ENCODE measurements around the gene SH3YL1.

The SH3YL1 gene

GRCh38 chr2:216068-216467 lies 47.8 kb downstream of the SH3YL1 start:
- DNase-seq, result no peak
- H3K27me3 ChIP-seq, result no peaks in the 10 kb centered on the region
- H3K4me3 ChIP-seq (ENCODE audit: low read depth, low read length), result no peak overlapping the region
- H3K4me1 ChIP-seq, result no peaks in the 10 kb centered on the region
- no peaks in the 10 kb centered on the region for H3K9me3 ChIP-seq
- H3K36me3 ChIP-seq, result no peaks in the 10 kb centered on the region
- no peak for TF ChIP-seq CTCF (IDR thresholded peaks at IDR 0.05; ENCODE audit: low read depth, low read length)

DNA sequence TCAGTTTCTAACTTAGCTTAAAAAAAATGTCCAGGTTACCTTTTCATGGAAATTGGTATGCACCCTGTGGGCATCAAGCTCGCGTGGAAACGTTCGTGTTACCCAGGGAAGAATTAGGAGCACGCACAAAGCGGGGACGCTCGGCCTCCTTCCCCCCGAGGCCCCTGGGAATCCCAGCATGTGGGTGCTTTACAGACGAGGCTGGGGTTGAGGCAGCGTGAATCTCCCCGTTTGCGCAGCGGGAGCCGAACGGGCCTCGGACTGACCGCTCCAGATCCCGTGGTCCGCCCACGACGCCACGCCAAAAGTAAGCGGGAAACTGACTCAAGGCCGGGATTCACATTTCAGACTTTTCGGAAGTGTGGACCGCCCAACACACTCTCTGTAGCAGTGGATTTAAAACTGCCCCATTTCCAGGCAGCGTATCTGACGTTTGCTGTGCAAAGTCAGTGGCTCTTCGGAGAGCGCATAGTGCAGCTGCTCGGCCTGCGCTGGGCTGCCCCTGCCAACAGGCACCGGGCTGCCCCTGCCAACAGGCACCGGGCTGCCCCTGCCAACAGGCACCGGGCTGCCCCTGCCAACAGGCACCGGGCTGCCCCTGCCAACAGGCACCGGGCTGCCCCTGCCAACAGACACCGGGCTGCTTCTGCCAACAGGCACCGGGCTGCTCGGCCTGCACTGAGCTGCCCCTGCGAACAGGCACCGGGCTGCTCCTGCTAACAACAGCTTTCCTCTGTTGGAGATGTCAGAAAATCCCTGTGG lies 49.7 kb downstream of the SH3YL1 start:
- no peaks in the 10 kb centered on the region for H3K36me3 ChIP-seq
- H3K27me3 ChIP-seq, result no peaks in the 10 kb centered on the region
- no peaks in the 10 kb centered on the region for H3K9me3 ChIP-seq
- no peak overlapping the region for H3K4me3 ChIP-seq (ENCODE audit: low read depth, low read length)
- DNase-seq, result no peak
- no peak for TF ChIP-seq CTCF (IDR thresholded peaks at IDR 0.05; ENCODE audit: low read depth, low read length)
- H3K4me1 ChIP-seq, result no peaks in the 10 kb centered on the region

- Histone ChIP-seq H3K4me1 (no peaks in the 10 kb centered on the region), H3K4me3 (ENCODE audit: low read depth, low read length) (no peak overlapping the region), H3K36me3 (no peaks in the 10 kb centered on the region), H3K27me3 (no peaks in the 10 kb centered on the region), H3K9me3 (no peaks in the 10 kb centered on the region)
- DNase-seq, result no peak
- TF ChIP-seq CTCF (IDR thresholded peaks at IDR 0.05; ENCODE audit: low read depth, low read length), result no peak
These were observed 52.2 kb downstream of the SH3YL1 start for GRCh38 chr2:211486-212184.

- H3K27me3 ChIP-seq, result no peaks in the 10 kb centered on the region
- no peaks in the 10 kb centered on the region for H3K9me3 ChIP-seq
- H3K4me3 ChIP-seq (ENCODE audit: low read depth, low read length), result no peak overlapping the region
- no peaks in the 10 kb centered on the region for H3K36me3 ChIP-seq
- DNase-seq, result no peak
- TF ChIP-seq CTCF (IDR thresholded peaks at IDR 0.05; ENCODE audit: low read depth, low read length), result no peak
- H3K4me1 ChIP-seq, result no peaks in the 10 kb centered on the region
These were observed 53.2 kb downstream of the SH3YL1 start for GRCh38 chr2:210660-211059.

DNA sequence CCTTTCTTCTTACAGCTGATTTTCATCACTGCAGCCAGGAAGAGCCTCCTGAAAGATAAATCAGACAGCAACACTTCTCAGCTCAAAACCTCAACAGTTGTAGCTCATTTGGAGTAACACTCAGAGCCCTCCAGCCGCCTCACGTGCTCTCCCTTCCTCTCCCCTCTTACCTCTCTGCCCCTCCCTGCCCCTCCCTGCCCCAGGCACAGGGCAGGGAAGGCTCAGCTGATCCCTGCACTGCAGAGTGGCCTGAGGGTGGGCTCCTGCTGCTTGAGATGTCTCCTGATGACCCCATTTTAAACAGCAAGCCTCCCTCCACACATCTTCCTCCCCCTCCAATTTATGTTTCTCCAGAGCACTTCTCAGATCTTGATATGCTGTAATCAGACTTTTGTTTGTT lies 54.4 kb downstream of the SH3YL1 start:
- TF ChIP-seq CTCF (IDR thresholded peaks at IDR 0.05; ENCODE audit: low read depth, low read length), result no peak
- Histone ChIP-seq H3K4me3 (ENCODE audit: low read depth, low read length) (no peak overlapping the region), H3K4me1 (no peaks in the 10 kb centered on the region), H3K36me3 (no peaks in the 10 kb centered on the region), H3K9me3 (no peaks in the 10 kb centered on the region), H3K27me3 (no peaks in the 10 kb centered on the region)
- no peak for DNase-seq

GRCh38 chr2:208335-208734 lies 55.5 kb downstream of the SH3YL1 start:
- H3K4me3 ChIP-seq (ENCODE audit: low read depth, low read length), result no peak overlapping the region
- H3K27me3 ChIP-seq, result no peaks in the 10 kb centered on the region
- no peak for TF ChIP-seq CTCF (IDR thresholded peaks at IDR 0.05; ENCODE audit: low read depth, low read length)
- no peaks in the 10 kb centered on the region for H3K9me3 ChIP-seq
- H3K36me3 ChIP-seq, result no peaks in the 10 kb centered on the region
- no peaks in the 10 kb centered on the region for H3K4me1 ChIP-seq
- no peak for DNase-seq
